IMR-90 (cell line): ENCODE results near the gene CCDC18. TPM values are rescaled to one million over a fixed set of nuclear protein-coding genes. Genes with fewer than 3 reads are reported as not detected.
"Not testable (repeated sequence)": the region's sequence is repeated elsewhere in the genome, so short reads cannot be mapped to it uniquely, and the experiment has no call there.

Experiments used
- ATAC-seq: fragments of 200-7000 bp; cut with Tn5 transposase; 2 replicates; pipeline ENCODE4 v1.9.1; 2020; ENCODE audit warnings: low read depth, mild to moderate bottlenecking, moderate library complexity
- BruUV-seq: library from RNA; stranded (reverse); fragments of 400-500 nt; replicated peaks from 2 replicates; lab custom pipeline; 2021; lab: Mats Ljungman, UMichigan
- CTCF ChIA-PET: fragments of 300-600 bp; formaldehyde crosslinking; extraction: SDS; loops from one replicate; lab custom pipeline; 2021; ENCODE audit warnings: antibody characterized with exemption; lab: Yijun Ruan, JAX
- POLR2A ChIA-PET: fragments of 300-600 bp; sonication (Branson Sonifier 250); formaldehyde crosslinking; loops from one replicate; lab custom pipeline; 2022; ENCODE audit warnings: antibody characterized with exemption; ENCODE audit not compliant: unreplicated experiment; lab: Charles Lee
- DNase-seq: peaks from one replicate; pipeline ENCODE4 v3.0.0; 2013
- H2AFZ ChIP-seq: replicated peaks from 2 replicates; pipeline ENCODE3; 2013; ENCODE audit warnings: low read length, mild to moderate bottlenecking; ENCODE audit not compliant: poor library complexity
- H2AK5ac ChIP-seq: 2 replicates; pipeline ENCODE4 v1.6.1; 2013; ENCODE audit warnings: low read depth, low read length, inconsistent platforms
- H2AK9ac ChIP-seq: replicated peaks from 2 replicates; pipeline ENCODE3; 2013; ENCODE audit warnings: mild to moderate bottlenecking, low read depth, low read length, moderate library complexity; ENCODE audit not compliant: poor library complexity
- H2BK120ac ChIP-seq: 2 replicates; pipeline ENCODE4 v1.6.1; 2013; ENCODE audit warnings: low read depth, low read length, inconsistent platforms
- H2BK15ac ChIP-seq: 3 replicates; pipeline ENCODE4 v1.6.1; 2013; ENCODE audit warnings: low read depth, low read length, inconsistent platforms
- H2BK20ac ChIP-seq: 2 replicates; pipeline ENCODE4 v1.6.1; 2013; ENCODE audit warnings: low read depth, mild to moderate bottlenecking, inconsistent platforms, low read length, moderate library complexity
- H2BK5ac ChIP-seq: 2 replicates; pipeline ENCODE4 v1.6.1; 2013; ENCODE audit warnings: mild to moderate bottlenecking, low read depth, low read length, inconsistent platforms; ENCODE audit not compliant: poor library complexity, severe bottlenecking
- H3K14ac ChIP-seq: replicated peaks from 2 replicates; pipeline ENCODE4 v1.6.1; 2013; ENCODE audit warnings: low read depth, low read length, inconsistent platforms
- H3K18ac ChIP-seq: 2 replicates; pipeline ENCODE4 v1.6.1; 2013; ENCODE audit warnings: low read depth, low read length, control low read depth
- H3K23ac ChIP-seq: 2 replicates; pipeline ENCODE4 v1.6.1; 2013; ENCODE audit warnings: low read depth, low read length, inconsistent platforms
- H3K27ac ChIP-seq: 2 replicates; pipeline ENCODE4 v1.5.1; 2013; ENCODE audit warnings: mild to moderate bottlenecking, control low read depth, low read length; ENCODE audit not compliant: insufficient read depth
- H3K27me3 ChIP-seq: 2 replicates; pipeline ENCODE4 v1.6.1; 2013; ENCODE audit warnings: low read length; ENCODE audit not compliant: control insufficient read depth, insufficient read depth
- H3K36me3 ChIP-seq: 2 replicates; pipeline ENCODE4 v1.6.1; 2013; ENCODE audit warnings: low read length, mixed read lengths; ENCODE audit not compliant: control insufficient read depth, insufficient read depth
- H3K4ac ChIP-seq: 2 replicates; pipeline ENCODE4 v1.6.1; 2013; ENCODE audit warnings: low read depth, low read length, inconsistent platforms
- H3K4me1 ChIP-seq: 2 replicates; pipeline ENCODE4 v1.6.1; 2013; ENCODE audit warnings: low read length, mixed read lengths; ENCODE audit not compliant: control insufficient read depth, insufficient read depth
- H3K4me2 ChIP-seq: 2 replicates; pipeline ENCODE4 v1.6.1; 2013; ENCODE audit warnings: low read depth, mild to moderate bottlenecking, control low read depth, low read length, moderate library complexity
- H3K4me3 ChIP-seq: 2 replicates; pipeline ENCODE4 v1.5.1; 2013; ENCODE audit warnings: low read depth, mild to moderate bottlenecking, control low read depth, low read length, moderate library complexity; ENCODE audit not compliant: insufficient read depth
- H3K56ac ChIP-seq: 2 replicates; pipeline ENCODE4 v1.6.1; 2013; ENCODE audit warnings: low read length, inconsistent platforms; ENCODE audit not compliant: insufficient read depth; ENCODE audit errors: extremely low read depth
- H3K79me1 ChIP-seq, 2 experiments: 2 replicates each; pipeline ENCODE4 v1.6.1; 2013; ENCODE audit warnings: low read length in 2 of 2, inconsistent platforms in 1 of 2, low read depth in 1 of 2
- H3K9ac ChIP-seq: 2 replicates; pipeline ENCODE4 v1.6.1; 2013; ENCODE audit warnings: low read depth, low read length, control low read depth
- H3K9me1 ChIP-seq: 2 replicates; pipeline ENCODE4 v1.6.1; 2013; ENCODE audit warnings: low read length, inconsistent platforms; ENCODE audit not compliant: insufficient read depth
- H3K9me3 ChIP-seq: 2 replicates; pipeline ENCODE4 v1.6.1; 2013; ENCODE audit warnings: low read length; ENCODE audit not compliant: control insufficient read depth, insufficient read depth
- H4K20me1 ChIP-seq: 2 replicates; pipeline ENCODE4 v1.6.1; 2013; ENCODE audit warnings: low read length, inconsistent platforms; ENCODE audit not compliant: insufficient read depth
- H4K5ac ChIP-seq: 2 replicates; pipeline ENCODE4 v1.6.1; 2013; ENCODE audit warnings: mild to moderate bottlenecking, low read depth, low read length, control low read depth
- H4K8ac ChIP-seq, 2 experiments: 2 replicates each; pipeline ENCODE4 v1.6.1; 2013; ENCODE audit warnings: low read depth in 2 of 2, low read length in 2 of 2, control low read depth in 1 of 2, inconsistent platforms in 1 of 2
- H4K91ac ChIP-seq: 2 replicates; pipeline ENCODE4 v1.6.1; 2013; ENCODE audit warnings: low read depth, low read length, inconsistent platforms; ENCODE audit not compliant: insufficient read depth
- CEBPB ChIP-seq: IDR thresholded peaks from 2 replicates; pipeline ENCODE4 v1.6.1; 2012; ENCODE audit warnings: low read depth, low read length, improper control_type of control experiment
- POLR2A ChIP-seq: IDR thresholded peaks from 2 replicates; pipeline ENCODE4 v1.6.1; 2012; ENCODE audit warnings: mild to moderate bottlenecking, low read depth, low read length
- SMC3 ChIP-seq: fragments of 150-350 bp; IDR thresholded peaks from 2 replicates; pipeline ENCODE4 v1.6.1; 2016; ENCODE audit warnings: low read depth, mild to moderate bottlenecking, antibody characterized with exemption, low read length, moderate library complexity
- WGBS, 2 experiments: methylation state at CpG; one replicate each; pipeline versions ENCODE4 v1.1.5 to v1.1.7; 2013; ENCODE audit warnings: missing lambda C conversion rate in 2 of 2; ENCODE audit not compliant: insufficient read length in 1 of 2; ENCODE audit errors: extremely low coverage in 2 of 2; 5-methylcytosine and 5-hydroxymethylcytosine counted together
- dilution Hi-C: fragments of 300-500 bp; cut with HindIII; formaldehyde crosslinking; loops from one replicate; pipeline ENCODE4 v1.14.3; 2018; ENCODE audit warnings: low sequenced_read_pairs; ENCODE audit not compliant: unreplicated experiment
- in situ Hi-C: fragments of 300-500 bp; cut with MboI; formaldehyde crosslinking; loops from 3 replicates; pipeline ENCODE4 v1.14.3; 2019; ENCODE audit warnings: low sequenced_read_pairs, inconsistent platforms, mixed read lengths
- intact Hi-C: fragments of 100-400 bp; cut with micrococcal nuclease; formaldehyde crosslinking; loops from 2 replicates; pipeline ENCODE4 v1.10.0; 2022
- polyA plus RNA-seq, 3 experiments: library from polyadenylated mRNA; depleted of rRNA; stranded (reverse); fragments of >200 nt; gene quantifications; 2 replicates each; pipeline ENCODE4 v1.2.3, GENCODE V29; 2012; ENCODE audit warnings: low replicate concordance in 1 of 3
- total RNA-seq: library from RNA; depleted of rRNA; stranded (reverse); fragments of >200 nt; gene quantifications from 2 replicates; pipeline ENCODE4 v1.2.3, GENCODE V29; 2012

The CCDC18 gene
- total and polyA plus RNA-seq, 2 of the 4 experiments (the other 2 are of a cell fraction) = 5.5 to 7.3 TPM

DNA sequence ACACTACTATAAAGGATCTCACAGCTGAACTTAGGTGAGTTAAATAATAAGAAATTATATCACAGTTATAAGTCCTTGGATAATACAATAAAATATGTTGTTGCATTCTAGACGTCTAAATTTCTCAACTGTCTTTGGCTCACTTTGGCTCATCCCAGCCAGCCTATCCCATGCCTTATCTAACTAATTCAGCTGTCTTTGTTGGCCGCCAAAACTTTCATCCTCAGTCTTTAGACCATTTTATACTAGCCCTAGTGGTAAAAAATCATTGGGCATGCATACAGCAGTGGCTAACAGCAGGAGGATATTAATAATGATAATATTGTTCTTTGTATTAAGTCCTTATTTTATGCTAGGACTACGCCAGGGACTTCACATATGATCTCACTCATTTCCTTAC lies 59.3 kb downstream of the CCDC18 start:
- no peak overlapping the region for H3K4me2 ChIP-seq
- intact Hi-C loops = no loop called here
- H3K4me3 ChIP-seq = no peak overlapping the region
- in situ Hi-C loops = no loop called here
- no peak overlapping the region for H2BK15ac ChIP-seq
- H2AFZ ChIP-seq = no peak overlapping the region
- no peak overlapping the region for H4K8ac ChIP-seq
- H3K23ac ChIP-seq = no peak overlapping the region
- peaks cover 4% of the 10 kb centered on the region; the same call in 1 of the 2 replicates for H3K36me3 ChIP-seq
- H2BK20ac ChIP-seq = no peak overlapping the region
- H2BK5ac ChIP-seq = no peak overlapping the region
- no peak overlapping the region for H4K91ac ChIP-seq
- H3K27ac ChIP-seq = no peak overlapping the region
- H4K5ac ChIP-seq = no peak overlapping the region
- no peak overlapping the region for H2AK9ac ChIP-seq
- DNase-seq (no peak), ATAC-seq (no peak)
- H2BK120ac ChIP-seq = no peak overlapping the region
- H3K4me1 ChIP-seq = no peaks in the 10 kb centered on the region
- no peaks in the 10 kb centered on the region for H3K79me1 ChIP-seq
- ChIA-PET POLR2A (interaction anchor here (0.6 kb wide), 1 partner anchor 61 kb away, joined by 10 read pairs; no protein-coding TSS in a partner anchor), CTCF (no interaction called here)
- BruUV-seq = no TSS peak
- no peaks in the 10 kb centered on the region for H3K27me3 ChIP-seq
- no CpG with 5 or more reads among the region's 3 CpGs for WGBS, 2 experiments
- H3K4ac ChIP-seq = no peak overlapping the region
- no peak overlapping the region for H3K9ac ChIP-seq
- H3K56ac ChIP-seq = no peak overlapping the region
- TF ChIP-seq CEBPB (no peak), POLR2A (no peak), SMC3 (no peak)
- peaks cover 5% of the 10 kb centered on the region for H3K9me3 ChIP-seq
- no peak overlapping the region for H2AK5ac ChIP-seq
- dilution Hi-C loops = no loop called here
- 0 out of 2 replicates have a peak, but pooled peaks cover 3% of the 10 kb centered on the region for H3K9me1 ChIP-seq
- no peak overlapping the region for H3K18ac ChIP-seq
- H3K14ac ChIP-seq = no peak overlapping the region
- no peaks in the 10 kb centered on the region for H4K20me1 ChIP-seq

- dilution Hi-C loops, in situ Hi-C loops, H3K9me3 ChIP-seq, H3K14ac ChIP-seq, H3K23ac ChIP-seq, H4K20me1 ChIP-seq, H2BK5ac ChIP-seq, POLR2A ChIA-PET, ATAC-seq, H3K36me3 ChIP-seq, H3K27ac ChIP-seq, H2BK120ac ChIP-seq, H2BK20ac ChIP-seq, intact Hi-C loops, H4K8ac ChIP-seq, H3K9ac ChIP-seq, H3K18ac ChIP-seq, H2AK5ac ChIP-seq, H4K91ac ChIP-seq, BruUV-seq, H2BK15ac ChIP-seq, H4K5ac ChIP-seq, H2AK9ac ChIP-seq, H3K4ac ChIP-seq, DNase-seq, H2AFZ ChIP-seq, CTCF ChIA-PET, H3K9me1 ChIP-seq, H3K4me3 ChIP-seq, H3K4me2 ChIP-seq, H3K79me1 ChIP-seq, H3K27me3 ChIP-seq, H3K56ac ChIP-seq, H3K4me1 ChIP-seq: not testable (repeated sequence)
- WGBS, 2 experiments = 100% methylated on average over 2 of the region's 3 CpGs; no CpG with 5 or more reads in 1 of the 2 experiments
Measured at GRCh38 chr1:93243233-93243632, 62.7 kb downstream of the CCDC18 start.
